Subcutaneous adipose tissue (tissue), 4 donors: Measurements from ENCODE around the gene ANKS1B. TPM values are rescaled to one million over a fixed set of nuclear protein-coding genes. Genes with fewer than 3 reads are reported as not detected.

Experiments used
- total RNA-seq, 4 donors: library from RNA; depleted of rRNA; stranded (reverse); fragments of >200 nt; gene quantifications; one replicate each; pipeline ENCODE4 v1.1.0, GENCODE V29; 2016
- TF ChIP-seq, protein P1 (sequence below): fragments of 450-650 bp; IDR thresholded peaks from one replicate; pipeline ENCODE4 v1.5.1; 2016; ENCODE audit warnings: low read depth, mild to moderate bottlenecking, control low read depth, antibody characterized with exemption, moderate library complexity

ANKS1B gene
- total RNA-seq, 4 donors from 2014 or later, result 4.5 to 15.4 (median 10.1) TPM

DNA sequence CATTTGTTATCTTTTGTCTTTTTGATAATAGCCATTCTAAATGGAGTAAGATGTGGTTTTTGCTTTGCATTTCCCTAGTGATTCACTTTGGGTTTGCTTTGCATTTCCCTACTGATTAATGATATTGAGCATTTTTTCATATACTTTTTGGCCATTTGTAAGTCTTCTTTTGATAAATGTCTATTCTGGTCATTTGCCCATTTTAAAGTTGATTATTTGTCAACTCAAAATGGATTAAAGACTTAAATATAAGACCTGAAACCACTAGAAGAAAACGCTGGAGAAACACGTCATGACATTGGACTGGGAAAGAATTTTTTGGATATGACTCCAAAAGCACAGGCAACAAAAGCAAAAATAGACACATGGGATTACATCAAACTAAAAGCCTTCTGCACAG, 1191.6 kb downstream of the ANKS1B start:
- TF ChIP-seq, protein P1, sequence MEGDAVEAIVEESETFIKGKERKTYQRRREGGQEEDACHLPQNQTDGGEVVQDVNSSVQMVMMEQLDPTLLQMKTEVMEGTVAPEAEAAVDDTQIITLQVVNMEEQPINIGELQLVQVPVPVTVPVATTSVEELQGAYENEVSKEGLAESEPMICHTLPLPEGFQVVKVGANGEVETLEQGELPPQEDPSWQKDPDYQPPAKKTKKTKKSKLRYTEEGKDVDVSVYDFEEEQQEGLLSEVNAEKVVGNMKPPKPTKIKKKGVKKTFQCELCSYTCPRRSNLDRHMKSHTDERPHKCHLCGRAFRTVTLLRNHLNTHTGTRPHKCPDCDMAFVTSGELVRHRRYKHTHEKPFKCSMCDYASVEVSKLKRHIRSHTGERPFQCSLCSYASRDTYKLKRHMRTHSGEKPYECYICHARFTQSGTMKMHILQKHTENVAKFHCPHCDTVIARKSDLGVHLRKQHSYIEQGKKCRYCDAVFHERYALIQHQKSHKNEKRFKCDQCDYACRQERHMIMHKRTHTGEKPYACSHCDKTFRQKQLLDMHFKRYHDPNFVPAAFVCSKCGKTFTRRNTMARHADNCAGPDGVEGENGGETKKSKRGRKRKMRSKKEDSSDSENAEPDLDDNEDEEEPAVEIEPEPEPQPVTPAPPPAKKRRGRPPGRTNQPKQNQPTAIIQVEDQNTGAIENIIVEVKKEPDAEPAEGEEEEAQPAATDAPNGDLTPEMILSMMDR, result no peak

DNA sequence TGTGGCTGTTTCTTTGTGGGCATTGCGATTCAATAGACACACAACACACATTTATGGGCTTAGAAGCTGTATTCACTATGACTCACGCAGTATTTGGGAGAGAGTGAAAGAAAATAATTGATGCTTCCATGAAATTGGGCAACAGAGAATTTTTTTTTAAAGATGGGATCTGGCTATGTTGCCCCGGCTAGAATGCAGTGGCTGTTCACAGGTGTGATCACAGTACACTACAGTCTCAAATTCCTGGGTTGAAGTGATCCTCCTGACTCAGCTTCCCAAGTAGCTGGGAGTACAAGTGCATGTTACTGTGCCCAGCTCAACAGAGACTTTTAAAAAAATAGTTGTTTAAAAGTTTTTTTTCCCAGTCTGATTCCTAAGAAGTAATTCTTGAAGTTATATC, 1193.3 kb downstream of the ANKS1B start:
- TF ChIP-seq, protein P1, result no peak

DNA sequence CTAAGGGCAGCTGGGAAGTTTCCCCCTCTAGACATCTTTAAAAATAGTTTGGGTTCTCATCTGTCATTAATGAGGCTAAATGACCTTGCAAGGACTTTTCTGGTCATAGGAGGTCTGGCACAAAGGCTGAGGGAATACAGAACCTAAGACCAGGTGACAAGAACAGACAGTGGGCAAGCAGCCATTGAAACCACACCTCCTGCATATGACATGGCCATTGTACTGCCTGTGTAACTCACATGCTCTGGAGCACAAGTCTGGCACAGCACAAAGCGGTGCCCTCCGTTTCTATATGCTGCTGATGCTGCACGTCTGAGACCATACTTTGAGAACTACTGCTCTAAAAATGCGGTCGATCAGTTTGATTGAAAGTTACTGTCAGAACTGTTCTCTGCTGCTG, 1196.3 kb downstream of the ANKS1B start:
- TF ChIP-seq, protein P1, result no peak

DNA sequence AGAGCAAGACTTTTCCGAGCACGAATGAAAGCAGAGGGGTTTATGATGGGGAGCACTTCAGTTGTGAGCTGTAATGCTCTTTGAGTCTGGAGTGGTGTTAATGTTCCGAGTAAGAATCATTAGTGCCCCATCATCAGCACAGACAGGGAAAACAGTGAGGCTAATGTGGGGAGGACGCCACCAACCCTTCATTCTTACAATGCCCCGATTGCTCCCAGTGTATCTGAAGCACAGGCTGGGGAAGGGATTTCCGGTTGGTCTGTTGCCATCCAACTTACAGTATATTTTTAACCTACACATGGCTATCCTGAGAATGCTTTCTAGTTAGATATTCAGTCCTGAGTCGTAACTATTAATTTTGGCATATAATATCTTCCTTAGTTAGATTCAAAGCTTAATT, 1198.1 kb downstream of the ANKS1B start:
- TF ChIP-seq, protein P1, result no peak

DNA sequence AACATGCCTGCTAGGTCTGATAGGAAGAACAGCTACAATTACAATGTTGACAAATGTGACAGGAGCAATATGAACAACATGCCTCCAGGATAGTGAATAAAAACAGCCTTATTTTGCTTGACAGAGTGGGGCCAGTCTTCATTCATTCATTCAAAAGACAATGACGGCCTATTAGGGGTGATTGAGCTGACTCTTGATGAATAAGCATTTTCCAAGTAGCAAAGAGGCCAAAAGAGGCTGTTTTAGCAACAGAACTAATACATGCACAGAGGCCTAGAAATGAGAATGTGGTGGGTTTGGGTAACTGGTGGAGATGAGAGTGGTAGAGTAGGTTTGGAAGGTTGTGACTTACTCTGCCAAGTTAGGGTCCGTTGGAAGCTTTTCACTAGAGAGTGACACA, 1201.3 kb downstream of the ANKS1B start:
- TF ChIP-seq, protein P1, result no peak

DNA sequence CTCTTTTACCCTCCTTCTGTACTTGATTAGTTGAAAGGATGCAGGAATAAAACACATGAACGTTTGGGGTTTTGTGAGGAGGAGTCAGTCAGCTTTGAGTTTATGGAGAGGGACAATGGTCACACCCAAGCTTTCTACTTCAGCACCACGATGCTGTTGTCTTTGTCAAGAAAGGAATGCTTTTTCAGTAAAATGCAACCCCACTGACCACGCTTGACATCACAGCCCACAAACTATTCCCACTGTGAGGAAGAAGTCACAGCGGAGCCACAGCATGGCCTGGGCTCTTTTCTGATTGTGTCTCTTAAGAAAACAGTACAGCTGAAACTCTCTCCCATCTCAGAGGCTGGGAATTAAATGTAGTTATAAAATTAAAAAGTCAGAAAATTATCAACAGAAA, 1204.5 kb downstream of the ANKS1B start:
- TF ChIP-seq, protein P1, result no peak

DNA sequence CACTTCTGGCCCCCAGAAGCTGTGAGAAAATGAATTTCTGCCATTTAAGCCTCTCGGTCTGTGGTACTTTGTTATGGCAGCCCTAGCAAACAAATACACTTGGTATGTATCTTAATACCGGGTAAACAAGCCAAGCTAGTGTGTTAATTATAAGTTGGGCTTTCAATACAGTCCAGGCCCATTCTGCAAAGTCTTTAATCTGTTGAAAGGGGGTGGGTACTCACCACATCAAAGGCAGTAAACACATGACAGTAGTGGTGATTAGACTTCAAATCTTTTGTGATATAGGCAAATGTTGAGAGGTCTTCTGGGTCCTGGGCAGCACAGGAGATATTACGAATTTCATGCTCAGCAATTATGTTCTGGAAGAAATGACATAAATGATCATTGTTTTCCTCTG, 1211.9 kb downstream of the ANKS1B start:
- TF ChIP-seq, protein P1, result no peak
